WTC11 (cell line): ENCODE data around the gene RAP2A. TPM values are rescaled to one million over a fixed set of nuclear protein-coding genes. Genes with fewer than 3 reads are reported as not detected.

ENCODE experiments used
- ATAC-seq: fragments of 200-7000 bp; cut with Tn5 transposase; 2 replicates; pipeline ENCODE4 v1.10.0; 2021; ENCODE audit warnings: mild to moderate bottlenecking, moderate library complexity
- CTCF ChIA-PET: fragments of 300-600 bp; sonication (Branson Sonifier 250); formaldehyde crosslinking; loops from one replicate; lab custom pipeline; 2021; ENCODE audit warnings: antibody characterized with exemption; lab: Charles Lee
- POLR2A ChIA-PET: fragments of 350-600 bp; sonication (Branson Sonifier 250); formaldehyde crosslinking; loops from one replicate; lab custom pipeline; 2021; ENCODE audit warnings: antibody characterized with exemption; lab: Charles Lee
- DNase-seq: peaks from one replicate; pipeline ENCODE4 v3.0.0; 2021; ENCODE audit warnings: low spot score
- H3K27ac Mint-ChIP-seq: 2 replicates; pipeline ENCODE4 v1.8.0; 2021; ENCODE audit warnings: mixed read lengths
- H3K27me3 Mint-ChIP-seq: 2 replicates; pipeline ENCODE4 v1.8.0; 2021; ENCODE audit warnings: low read depth, mild to moderate bottlenecking, moderate library complexity, mixed read lengths
- H3K36me3 Mint-ChIP-seq: 2 replicates; pipeline ENCODE4 v1.8.0; 2021; ENCODE audit warnings: mixed read lengths
- H3K4me1 Mint-ChIP-seq: 2 replicates; pipeline ENCODE4 v1.8.0; 2022; ENCODE audit warnings: mixed read lengths
- H3K4me3 Mint-ChIP-seq: 2 replicates; pipeline ENCODE4 v1.8.0; 2021; ENCODE audit warnings: mild to moderate bottlenecking, moderate library complexity, mixed read lengths
- H3K9me3 Mint-ChIP-seq: 2 replicates; pipeline ENCODE4 v1.8.0; 2021; ENCODE audit warnings: mixed read lengths
- ATF1 ChIP-seq: sonication (generic); formaldehyde crosslinking; IDR thresholded peaks from 2 replicates; pipeline ENCODE4 v1.8.1; 2023; ENCODE audit warnings: mild to moderate bottlenecking, moderate library complexity, missing genetic modification reagents
- CREM ChIP-seq: sonication (generic); formaldehyde crosslinking; IDR thresholded peaks from 2 replicates; pipeline ENCODE4 v1.8.1; 2022; ENCODE audit warnings: mild to moderate bottlenecking, missing genetic modification reagents, moderate library complexity
- FOXK1 ChIP-seq: sonication (generic); formaldehyde crosslinking; IDR thresholded peaks from 2 replicates; pipeline ENCODE4 v1.8.0; 2022; ENCODE audit warnings: mild to moderate bottlenecking, moderate library complexity, missing genetic modification reagents
- MYBL2 ChIP-seq: sonication (generic); formaldehyde crosslinking; IDR thresholded peaks from 2 replicates; pipeline ENCODE4 v1.8.1; 2023; ENCODE audit warnings: mild to moderate bottlenecking, moderate library complexity, missing genetic modification reagents
- NFYB ChIP-seq: sonication (generic); formaldehyde crosslinking; conservative IDR thresholded peaks from 2 replicates; pipeline ENCODE4 v1.8.0; 2022; ENCODE audit warnings: low read depth, missing genetic modification reagents
- SOX15 ChIP-seq: fragments of 250-450 bp; sonication (Bioruptor Pico); IDR thresholded peaks from 2 replicates; pipeline ENCODE4 v1.9.0; 2021; ENCODE audit warnings: mild to moderate bottlenecking
- SP1 ChIP-seq: sonication (generic); formaldehyde crosslinking; conservative IDR thresholded peaks from 2 replicates; pipeline ENCODE4 v1.8.1; 2022; ENCODE audit warnings: missing genetic modification reagents
- ZNF121 ChIP-seq: sonication (generic); formaldehyde crosslinking; IDR thresholded peaks from 2 replicates; pipeline ENCODE4 v1.8.0; 2023; ENCODE audit warnings: missing genetic modification reagents
- ZNF232 ChIP-seq: sonication (generic); formaldehyde crosslinking; IDR thresholded peaks from 2 replicates; pipeline ENCODE4 v1.8.0; 2022; ENCODE audit warnings: mild to moderate bottlenecking, missing genetic modification reagents
- ZNF263 ChIP-seq: sonication (generic); formaldehyde crosslinking; IDR thresholded peaks from 2 replicates; pipeline ENCODE4 v1.8.1; 2022; ENCODE audit warnings: low read depth, mild to moderate bottlenecking, moderate library complexity, missing genetic modification reagents
- total RNA-seq: library from RNA; stranded (reverse); gene quantifications from 3 replicates; pipeline ENCODE4 v1.2.3, GENCODE V29; 2021
- TF ChIP-seq, protein P1 (sequence below): fragments of 250-450 bp; sonication (Bioruptor Pico); IDR thresholded peaks from 2 replicates; pipeline ENCODE4 v1.9.0; 2021; ENCODE audit warnings: mild to moderate bottlenecking
- TF ChIP-seq, protein P2 (sequence below): sonication (generic); formaldehyde crosslinking; IDR thresholded peaks from 2 replicates; pipeline ENCODE4 v1.8.0; 2022; ENCODE audit warnings: mild to moderate bottlenecking, missing genetic modification reagents
- TF ChIP-seq, protein P3 (sequence below): fragments of 250-450 bp; sonication (Bioruptor Pico); IDR thresholded peaks from 2 replicates; pipeline ENCODE4 v1.9.0; 2021; ENCODE audit warnings: moderate library complexity, mild to moderate bottlenecking, inconsistent platforms, borderline replicate concordance
- TF ChIP-seq, protein P4 (sequence below): fragments of 250-450 bp; sonication (Bioruptor Pico); IDR thresholded peaks from 2 replicates; pipeline ENCODE4 v1.9.0; 2021; ENCODE audit warnings: mild to moderate bottlenecking
- TF ChIP-seq, protein P5 (sequence below): sonication (generic); formaldehyde crosslinking; conservative IDR thresholded peaks from 2 replicates; pipeline ENCODE4 v1.8.1; 2023; ENCODE audit warnings: mild to moderate bottlenecking, low read depth, missing genetic modification reagents, moderate library complexity
- TF ChIP-seq, protein P6 (sequence below): sonication (generic); formaldehyde crosslinking; IDR thresholded peaks from 2 replicates; pipeline ENCODE4 v1.8.0; 2022; ENCODE audit warnings: missing genetic modification reagents
- TF ChIP-seq, protein P7 (sequence below): fragments of 200-600 bp; IDR thresholded peaks from 2 replicates; pipeline ENCODE4 v1.8.0; 2022; ENCODE audit warnings: antibody characterized with exemption
- TF ChIP-seq, protein P8 (sequence below): sonication (generic); formaldehyde crosslinking; IDR thresholded peaks from 2 replicates; pipeline ENCODE4 v1.8.1; 2023; ENCODE audit warnings: mild to moderate bottlenecking, missing genetic modification reagents, moderate library complexity
- TF ChIP-seq, protein P9 (sequence below): sonication (generic); formaldehyde crosslinking; IDR thresholded peaks from 2 replicates; pipeline ENCODE4 v1.8.0; 2022; ENCODE audit warnings: mild to moderate bottlenecking, missing genetic modification reagents

Gene RAP2A
- total RNA-seq, 1 experiment from 2014 or later = 39.0 TPM

DNA sequence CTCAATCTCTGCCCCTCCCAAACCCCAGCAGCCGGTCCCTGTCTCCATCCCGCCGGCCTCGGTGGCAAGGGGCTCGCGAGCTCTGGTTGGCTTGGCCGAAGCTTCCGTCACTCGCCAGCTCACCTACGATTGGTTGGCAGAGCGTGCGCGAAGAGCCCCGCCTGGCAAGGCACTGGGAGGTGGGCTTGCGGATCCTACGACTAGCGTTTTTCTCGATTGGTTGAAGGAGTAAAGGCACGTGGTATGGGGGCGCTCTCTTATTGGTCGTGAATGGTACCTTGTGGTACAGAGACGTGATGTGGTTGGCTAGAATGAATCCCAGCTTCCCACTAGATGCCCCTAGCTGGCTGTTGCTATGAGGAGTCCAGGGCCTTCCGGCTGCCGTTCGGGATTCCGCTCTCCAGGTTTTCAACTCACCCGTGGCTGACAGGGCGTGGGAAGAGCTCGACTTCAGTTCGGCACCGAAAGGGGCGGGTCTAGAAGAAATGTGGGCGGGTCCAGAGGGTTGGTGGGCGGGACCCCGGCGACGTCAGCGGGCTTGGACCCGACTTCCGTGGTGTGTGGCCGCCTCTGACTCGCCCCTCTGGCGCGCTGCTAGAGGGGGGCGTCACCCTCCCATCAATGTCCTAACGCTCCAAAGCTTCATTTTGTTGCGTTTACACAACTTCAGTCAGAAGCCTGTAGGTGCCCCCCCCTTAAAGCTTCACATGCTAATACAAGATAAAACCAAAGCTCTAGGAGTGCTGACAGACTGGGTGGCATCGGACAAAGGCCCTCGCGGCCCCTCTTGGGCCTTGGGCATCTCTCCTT is 847 bp upstream of the RAP2A start:
- DNase-seq (peak; percentile 98), ATAC-seq (peak; percentile 85)
- peak overlapping the region; percentile 93 for H3K4me3 Mint-ChIP-seq
- H3K27me3 Mint-ChIP-seq = no peaks in the 10 kb centered on the region
- POLR2A ChIA-PET = interaction anchor here (0.6 to 1.3 kb wide), 7 partner anchors 10 to 205 kb away, joined by 3 to 4 read pairs (median 3); no protein-coding TSS in a partner anchor
- CTCF ChIA-PET = interaction anchor here (0.8 to 1.6 kb wide), 11 partner anchors 23 to 449 kb away, joined by 3 to 6 read pairs (median 3); partner anchors contain the start of gene MBNL2
- H3K9me3 Mint-ChIP-seq = no peaks in the 10 kb centered on the region
- H3K36me3 Mint-ChIP-seq = 0 out of 2 replicates have a peak, but pooled peaks cover 4% of the 10 kb centered on the region
- H3K27ac Mint-ChIP-seq = peak overlapping the region; percentile 100
- H3K4me1 Mint-ChIP-seq = peaks cover 41% of the 10 kb centered on the region
- TF ChIP-seq ZNF232 = peak; percentile 17; the same call in 1 of the 2 replicates
- no peak for TF ChIP-seq ATF1 (CRISPR knock-in tag)
- TF ChIP-seq, protein P1, sequence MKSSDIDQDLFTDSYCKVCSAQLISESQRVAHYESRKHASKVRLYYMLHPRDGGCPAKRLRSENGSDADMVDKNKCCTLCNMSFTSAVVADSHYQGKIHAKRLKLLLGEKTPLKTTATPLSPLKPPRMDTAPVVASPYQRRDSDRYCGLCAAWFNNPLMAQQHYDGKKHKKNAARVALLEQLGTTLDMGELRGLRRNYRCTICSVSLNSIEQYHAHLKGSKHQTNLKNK (CRISPR knock-in tag) = no peak
- TF ChIP-seq, protein P2, sequence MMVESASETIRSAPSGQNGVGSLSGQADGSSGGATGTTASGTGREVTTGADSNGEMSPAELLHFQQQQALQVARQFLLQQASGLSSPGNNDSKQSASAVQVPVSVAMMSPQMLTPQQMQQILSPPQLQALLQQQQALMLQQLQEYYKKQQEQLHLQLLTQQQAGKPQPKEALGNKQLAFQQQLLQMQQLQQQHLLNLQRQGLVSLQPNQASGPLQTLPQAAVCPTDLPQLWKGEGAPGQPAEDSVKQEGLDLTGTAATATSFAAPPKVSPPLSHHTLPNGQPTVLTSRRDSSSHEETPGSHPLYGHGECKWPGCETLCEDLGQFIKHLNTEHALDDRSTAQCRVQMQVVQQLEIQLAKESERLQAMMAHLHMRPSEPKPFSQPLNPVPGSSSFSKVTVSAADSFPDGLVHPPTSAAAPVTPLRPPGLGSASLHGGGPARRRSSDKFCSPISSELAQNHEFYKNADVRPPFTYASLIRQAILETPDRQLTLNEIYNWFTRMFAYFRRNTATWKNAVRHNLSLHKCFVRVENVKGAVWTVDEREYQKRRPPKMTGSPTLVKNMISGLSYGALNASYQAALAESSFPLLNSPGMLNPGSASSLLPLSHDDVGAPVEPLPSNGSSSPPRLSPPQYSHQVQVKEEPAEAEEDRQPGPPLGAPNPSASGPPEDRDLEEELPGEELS (CRISPR knock-in tag) = no peak; the same call in 1 of the 2 replicates
- TF ChIP-seq, protein P3, sequence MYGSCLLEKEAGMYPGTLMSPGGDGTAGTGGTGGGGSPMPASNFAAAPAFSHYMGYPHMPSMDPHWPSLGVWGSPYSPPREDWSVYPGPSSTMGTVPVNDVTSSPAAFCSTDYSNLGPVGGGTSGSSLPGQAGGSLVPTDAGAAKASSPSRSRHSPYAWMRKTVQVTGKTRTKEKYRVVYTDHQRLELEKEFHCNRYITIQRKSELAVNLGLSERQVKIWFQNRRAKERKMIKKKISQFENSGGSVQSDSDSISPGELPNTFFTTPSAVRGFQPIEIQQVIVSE (CRISPR knock-in tag) = no peak
- TF ChIP-seq, protein P4, sequence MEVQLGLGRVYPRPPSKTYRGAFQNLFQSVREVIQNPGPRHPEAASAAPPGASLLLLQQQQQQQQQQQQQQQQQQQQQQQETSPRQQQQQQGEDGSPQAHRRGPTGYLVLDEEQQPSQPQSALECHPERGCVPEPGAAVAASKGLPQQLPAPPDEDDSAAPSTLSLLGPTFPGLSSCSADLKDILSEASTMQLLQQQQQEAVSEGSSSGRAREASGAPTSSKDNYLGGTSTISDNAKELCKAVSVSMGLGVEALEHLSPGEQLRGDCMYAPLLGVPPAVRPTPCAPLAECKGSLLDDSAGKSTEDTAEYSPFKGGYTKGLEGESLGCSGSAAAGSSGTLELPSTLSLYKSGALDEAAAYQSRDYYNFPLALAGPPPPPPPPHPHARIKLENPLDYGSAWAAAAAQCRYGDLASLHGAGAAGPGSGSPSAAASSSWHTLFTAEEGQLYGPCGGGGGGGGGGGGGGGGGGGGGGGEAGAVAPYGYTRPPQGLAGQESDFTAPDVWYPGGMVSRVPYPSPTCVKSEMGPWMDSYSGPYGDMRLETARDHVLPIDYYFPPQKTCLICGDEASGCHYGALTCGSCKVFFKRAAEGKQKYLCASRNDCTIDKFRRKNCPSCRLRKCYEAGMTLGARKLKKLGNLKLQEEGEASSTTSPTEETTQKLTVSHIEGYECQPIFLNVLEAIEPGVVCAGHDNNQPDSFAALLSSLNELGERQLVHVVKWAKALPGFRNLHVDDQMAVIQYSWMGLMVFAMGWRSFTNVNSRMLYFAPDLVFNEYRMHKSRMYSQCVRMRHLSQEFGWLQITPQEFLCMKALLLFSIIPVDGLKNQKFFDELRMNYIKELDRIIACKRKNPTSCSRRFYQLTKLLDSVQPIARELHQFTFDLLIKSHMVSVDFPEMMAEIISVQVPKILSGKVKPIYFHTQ (CRISPR knock-in tag) = no peak
- peak; percentile 97 for TF ChIP-seq SP1
- TF ChIP-seq, protein P5, sequence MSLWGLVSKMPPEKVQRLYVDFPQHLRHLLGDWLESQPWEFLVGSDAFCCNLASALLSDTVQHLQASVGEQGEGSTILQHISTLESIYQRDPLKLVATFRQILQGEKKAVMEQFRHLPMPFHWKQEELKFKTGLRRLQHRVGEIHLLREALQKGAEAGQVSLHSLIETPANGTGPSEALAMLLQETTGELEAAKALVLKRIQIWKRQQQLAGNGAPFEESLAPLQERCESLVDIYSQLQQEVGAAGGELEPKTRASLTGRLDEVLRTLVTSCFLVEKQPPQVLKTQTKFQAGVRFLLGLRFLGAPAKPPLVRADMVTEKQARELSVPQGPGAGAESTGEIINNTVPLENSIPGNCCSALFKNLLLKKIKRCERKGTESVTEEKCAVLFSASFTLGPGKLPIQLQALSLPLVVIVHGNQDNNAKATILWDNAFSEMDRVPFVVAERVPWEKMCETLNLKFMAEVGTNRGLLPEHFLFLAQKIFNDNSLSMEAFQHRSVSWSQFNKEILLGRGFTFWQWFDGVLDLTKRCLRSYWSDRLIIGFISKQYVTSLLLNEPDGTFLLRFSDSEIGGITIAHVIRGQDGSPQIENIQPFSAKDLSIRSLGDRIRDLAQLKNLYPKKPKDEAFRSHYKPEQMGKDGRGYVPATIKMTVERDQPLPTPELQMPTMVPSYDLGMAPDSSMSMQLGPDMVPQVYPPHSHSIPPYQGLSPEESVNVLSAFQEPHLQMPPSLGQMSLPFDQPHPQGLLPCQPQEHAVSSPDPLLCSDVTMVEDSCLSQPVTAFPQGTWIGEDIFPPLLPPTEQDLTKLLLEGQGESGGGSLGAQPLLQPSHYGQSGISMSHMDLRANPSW (CRISPR knock-in tag) = no peak
- TF ChIP-seq, protein P6, sequence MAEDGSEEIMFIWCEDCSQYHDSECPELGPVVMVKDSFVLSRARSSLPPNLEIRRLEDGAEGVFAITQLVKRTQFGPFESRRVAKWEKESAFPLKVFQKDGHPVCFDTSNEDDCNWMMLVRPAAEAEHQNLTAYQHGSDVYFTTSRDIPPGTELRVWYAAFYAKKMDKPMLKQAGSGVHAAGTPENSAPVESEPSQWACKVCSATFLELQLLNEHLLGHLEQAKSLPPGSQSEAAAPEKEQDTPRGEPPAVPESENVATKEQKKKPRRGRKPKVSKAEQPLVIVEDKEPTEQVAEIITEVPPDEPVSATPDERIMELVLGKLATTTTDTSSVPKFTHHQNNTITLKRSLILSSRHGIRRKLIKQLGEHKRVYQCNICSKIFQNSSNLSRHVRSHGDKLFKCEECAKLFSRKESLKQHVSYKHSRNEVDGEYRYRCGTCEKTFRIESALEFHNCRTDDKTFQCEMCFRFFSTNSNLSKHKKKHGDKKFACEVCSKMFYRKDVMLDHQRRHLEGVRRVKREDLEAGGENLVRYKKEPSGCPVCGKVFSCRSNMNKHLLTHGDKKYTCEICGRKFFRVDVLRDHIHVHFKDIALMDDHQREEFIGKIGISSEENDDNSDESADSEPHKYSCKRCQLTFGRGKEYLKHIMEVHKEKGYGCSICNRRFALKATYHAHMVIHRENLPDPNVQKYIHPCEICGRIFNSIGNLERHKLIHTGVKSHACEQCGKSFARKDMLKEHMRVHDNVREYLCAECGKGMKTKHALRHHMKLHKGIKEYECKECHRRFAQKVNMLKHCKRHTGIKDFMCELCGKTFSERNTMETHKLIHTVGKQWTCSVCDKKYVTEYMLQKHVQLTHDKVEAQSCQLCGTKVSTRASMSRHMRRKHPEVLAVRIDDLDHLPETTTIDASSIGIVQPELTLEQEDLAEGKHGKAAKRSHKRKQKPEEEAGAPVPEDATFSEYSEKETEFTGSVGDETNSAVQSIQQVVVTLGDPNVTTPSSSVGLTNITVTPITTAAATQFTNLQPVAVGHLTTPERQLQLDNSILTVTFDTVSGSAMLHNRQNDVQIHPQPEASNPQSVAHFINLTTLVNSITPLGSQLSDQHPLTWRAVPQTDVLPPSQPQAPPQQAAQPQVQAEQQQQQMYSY (CRISPR knock-in tag) = peak; percentile 98
- TF ChIP-seq CREM (CRISPR knock-in tag) = peak; percentile 61
- peak; percentile 52; the same call in 1 of the 2 replicates for TF ChIP-seq FOXK1 (CRISPR knock-in tag)
- peak; percentile 79 for TF ChIP-seq ZNF121 (CRISPR knock-in tag)
- TF ChIP-seq, protein P7, sequence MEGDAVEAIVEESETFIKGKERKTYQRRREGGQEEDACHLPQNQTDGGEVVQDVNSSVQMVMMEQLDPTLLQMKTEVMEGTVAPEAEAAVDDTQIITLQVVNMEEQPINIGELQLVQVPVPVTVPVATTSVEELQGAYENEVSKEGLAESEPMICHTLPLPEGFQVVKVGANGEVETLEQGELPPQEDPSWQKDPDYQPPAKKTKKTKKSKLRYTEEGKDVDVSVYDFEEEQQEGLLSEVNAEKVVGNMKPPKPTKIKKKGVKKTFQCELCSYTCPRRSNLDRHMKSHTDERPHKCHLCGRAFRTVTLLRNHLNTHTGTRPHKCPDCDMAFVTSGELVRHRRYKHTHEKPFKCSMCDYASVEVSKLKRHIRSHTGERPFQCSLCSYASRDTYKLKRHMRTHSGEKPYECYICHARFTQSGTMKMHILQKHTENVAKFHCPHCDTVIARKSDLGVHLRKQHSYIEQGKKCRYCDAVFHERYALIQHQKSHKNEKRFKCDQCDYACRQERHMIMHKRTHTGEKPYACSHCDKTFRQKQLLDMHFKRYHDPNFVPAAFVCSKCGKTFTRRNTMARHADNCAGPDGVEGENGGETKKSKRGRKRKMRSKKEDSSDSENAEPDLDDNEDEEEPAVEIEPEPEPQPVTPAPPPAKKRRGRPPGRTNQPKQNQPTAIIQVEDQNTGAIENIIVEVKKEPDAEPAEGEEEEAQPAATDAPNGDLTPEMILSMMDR = no peak
- TF ChIP-seq, protein P8, sequence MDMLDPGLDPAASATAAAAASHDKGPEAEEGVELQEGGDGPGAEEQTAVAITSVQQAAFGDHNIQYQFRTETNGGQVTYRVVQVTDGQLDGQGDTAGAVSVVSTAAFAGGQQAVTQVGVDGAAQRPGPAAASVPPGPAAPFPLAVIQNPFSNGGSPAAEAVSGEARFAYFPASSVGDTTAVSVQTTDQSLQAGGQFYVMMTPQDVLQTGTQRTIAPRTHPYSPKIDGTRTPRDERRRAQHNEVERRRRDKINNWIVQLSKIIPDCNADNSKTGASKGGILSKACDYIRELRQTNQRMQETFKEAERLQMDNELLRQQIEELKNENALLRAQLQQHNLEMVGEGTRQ (CRISPR knock-in tag) = peak; percentile 97
- no peak for TF ChIP-seq ZNF263
- TF ChIP-seq MYBL2 (CRISPR knock-in tag) = peak; percentile 43; the same call in 1 of the 2 replicates
- no peak for TF ChIP-seq SOX15 (CRISPR knock-in tag)
- TF ChIP-seq, protein P9, sequence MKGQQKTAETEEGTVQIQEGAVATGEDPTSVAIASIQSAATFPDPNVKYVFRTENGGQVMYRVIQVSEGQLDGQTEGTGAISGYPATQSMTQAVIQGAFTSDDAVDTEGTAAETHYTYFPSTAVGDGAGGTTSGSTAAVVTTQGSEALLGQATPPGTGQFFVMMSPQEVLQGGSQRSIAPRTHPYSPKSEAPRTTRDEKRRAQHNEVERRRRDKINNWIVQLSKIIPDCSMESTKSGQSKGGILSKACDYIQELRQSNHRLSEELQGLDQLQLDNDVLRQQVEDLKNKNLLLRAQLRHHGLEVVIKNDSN (CRISPR knock-in tag) = peak; percentile 97
- TF ChIP-seq NFYB (CRISPR knock-in tag) = peak; percentile 87
